GM12878 (cell line): Measurements from ENCODE around the gene LASP1. TPM values are rescaled to one million over a fixed set of nuclear protein-coding genes. Genes with fewer than 3 reads are reported as not detected.

ENCODE experiments used
- ATAC-seq: fragments of 200-7000 bp; cut with Tn5 transposase; 3 replicates; pipeline ENCODE4 v1.9.1; 2020; ENCODE audit warnings: mild to moderate bottlenecking, moderate library complexity
- BruUV-seq: library from RNA; stranded (reverse); fragments of 400-500 nt; replicated peaks from 2 replicates; lab custom pipeline; 2021; lab: Mats Ljungman, UMichigan
- CTCF ChIA-PET: fragments of 300-600 bp; sonication (Branson Sonifier 250); formaldehyde crosslinking; extraction: SDS; loops from one replicate; lab custom pipeline; 2021; ENCODE audit warnings: inconsistent platforms; lab: Yijun Ruan, JAX
- POLR2A ChIA-PET: fragments of 350-600 bp; formaldehyde crosslinking; extraction: SDS; loops from one replicate; lab custom pipeline; 2021; ENCODE audit warnings: inconsistent platforms; lab: Charles Lee
- RAD21 ChIA-PET: fragments of 300-600 bp; sonication (Branson Sonifier 250); formaldehyde crosslinking; loops from one replicate; lab custom pipeline; 2023; ENCODE audit warnings: antibody characterized with exemption; ENCODE audit not compliant: unreplicated experiment; lab: Charles Lee
- SMC1A ChIA-PET: fragments of 300-600 bp; sonication (Branson Sonifier 250); formaldehyde crosslinking; loops from one replicate; lab custom pipeline; 2023; ENCODE audit not compliant: unreplicated experiment, uncharacterized antibody; lab: Charles Lee
- DNase-seq: peaks from one replicate; pipeline ENCODE4 v3.0.0-alpha.2; 2011; ENCODE audit warnings: low read depth, low spot score
- FAIRE-seq: peaks from 3 replicates; lab custom pipeline; 2011; peaks lifted over from hg19 to GRCh38; lab: Jason Lieb, UNC
- H2AFZ ChIP-seq: 2 replicates; pipeline ENCODE4 v1.6.0; 2011; ENCODE audit warnings: low read depth, low read length, control low read depth; ENCODE audit not compliant: control insufficient read depth
- H3K27ac ChIP-seq: 2 replicates; pipeline ENCODE4 v1.5.1; 2011; ENCODE audit warnings: control low read depth; ENCODE audit not compliant: control insufficient read depth, insufficient read depth
- H3K27me3 ChIP-seq, 2 experiments: replicated peaks in 1 of 2; 2 replicates each; pipeline versions ENCODE4 v1.6.0 to v1.6.1; 2011; ENCODE audit warnings: low read length in 1 of 2; ENCODE audit not compliant: control insufficient read depth in 2 of 2, insufficient read depth in 2 of 2
- H3K36me3 ChIP-seq, 2 experiments: 2 replicates each; pipeline ENCODE4 v1.5.1; 2011; ENCODE audit warnings: low read length in 1 of 2; ENCODE audit not compliant: control insufficient read depth in 2 of 2, insufficient read depth in 2 of 2
- H3K4me1 ChIP-seq: 2 replicates; pipeline ENCODE4 v1.6.1; 2011; ENCODE audit warnings: mild to moderate bottlenecking, low read length, moderate library complexity, mixed read lengths; ENCODE audit not compliant: control insufficient read depth, insufficient read depth
- H3K4me2 ChIP-seq: 2 replicates; pipeline ENCODE4 v1.6.0; 2011; ENCODE audit warnings: control low read depth; ENCODE audit not compliant: control insufficient read depth, insufficient read depth
- H3K4me3 ChIP-seq: fragments of 200-600 bp; sonication (generic); 2 replicates; pipeline ENCODE4 v1.5.1; 2016
- H3K79me2 ChIP-seq: 2 replicates; pipeline ENCODE4 v1.6.0; 2011; ENCODE audit warnings: low read length; ENCODE audit not compliant: control insufficient read depth, insufficient read depth
- H3K9ac ChIP-seq: 2 replicates; pipeline ENCODE4 v1.8.0; 2011; ENCODE audit warnings: low read length, control low read depth, mixed read lengths; ENCODE audit not compliant: control insufficient read depth, insufficient read depth
- H3K9me3 ChIP-seq: replicated peaks from 3 replicates; pipeline ENCODE4 v1.5.1; 2011; ENCODE audit warnings: mild to moderate bottlenecking, low read length; ENCODE audit not compliant: control insufficient read depth, insufficient read depth
- H4K20me1 ChIP-seq: 2 replicates; pipeline ENCODE4 v1.6.0; 2011; ENCODE audit not compliant: control insufficient read depth, insufficient read depth
- BMI1 ChIP-seq: fragments of 450-650 bp; IDR thresholded peaks from 2 replicates; pipeline ENCODE4 v1.6.1; 2016; ENCODE audit warnings: mild to moderate bottlenecking, moderate library complexity, borderline replicate concordance
- IKZF1 ChIP-seq: fragments of 450-650 bp; conservative IDR thresholded peaks from 2 replicates; pipeline ENCODE4 v1.6.1; 2017; ENCODE audit warnings: antibody characterized with exemption, mild to moderate bottlenecking
- POLR2AphosphoS5 ChIP-seq: IDR thresholded peaks from 2 replicates; pipeline ENCODE4 v1.6.1; 2011; ENCODE audit warnings: mild to moderate bottlenecking, low read length, inconsistent platforms
- YBX1 ChIP-seq: fragments of 450-650 bp; IDR thresholded peaks from 2 replicates; pipeline ENCODE4 v1.6.1; 2016; ENCODE audit warnings: antibody characterized with exemption
- WGBS: methylation state at CpG from one replicate; pipeline ENCODE4 v1.1.6; 2016; ENCODE audit warnings: low lambda C conversion rate; ENCODE audit not compliant: insufficient replicate concordance, insufficient coverage; ENCODE audit errors: missing lambda C conversion rate; 5-methylcytosine and 5-hydroxymethylcytosine counted together
- in situ Hi-C: fragments of 300-500 bp; cut with MboI; formaldehyde crosslinking; loops from 9 replicates; pipeline ENCODE4 v1.14.3; 2018; ENCODE audit warnings: mixed read lengths
- intact Hi-C: fragments of 100-400 bp; cut with micrococcal nuclease; formaldehyde crosslinking; loops from one replicate; pipeline ENCODE4 v1.14.2; 2022; ENCODE audit not compliant: unreplicated experiment
- polyA plus RNA-seq, 11 experiments: library from polyadenylated mRNA; depleted of rRNA in 4 of 11; unstranded in 6 of 11; stranded (reverse) in 5 of 11; fragments of >200 nt; fragmentation: Nextera tagmentation in 4 of 11; fragmentation: Illumina TruSeq in 1 of 11; extraction: Ambion mirVana in 4 of 11; extraction: Trizol in 1 of 11; gene quantifications; 1 replicate in 1 of 11; 2 replicates in 10 of 11; pipeline versions ENCODE4 v1.2.1 to v1.2.3, GENCODE V29; 2011 to 2016; ENCODE audit warnings: inconsistent platforms in 2 of 11, missing spikeins in 2 of 11, low read depth in 1 of 11
- total RNA-seq, 4 experiments: library from RNA; depleted of rRNA in 3 of 4; stranded (reverse); fragments of >200 nt in 3 of 4; fragmentation: Illumina TruSeq in 1 of 4; extraction: Trizol in 1 of 4; gene quantifications; 2 replicates each; pipeline versions ENCODE4 v1.2.1 to v1.2.3, GENCODE V29; 2013 to 2021

LASP1 gene
- total and polyA plus RNA-seq, 10 of the 15 experiments (the other 5 are each of a cell fraction or from before 2014, with no cell fraction given) = 21.0 to 114 (median 59.3) TPM

- TF ChIP-seq POLR2AphosphoS5 (no peak), IKZF1 (no peak)
Measured at GRCh38 chr17:38885044-38885727, 15.3 kb downstream of the LASP1 start (continued).

DNA sequence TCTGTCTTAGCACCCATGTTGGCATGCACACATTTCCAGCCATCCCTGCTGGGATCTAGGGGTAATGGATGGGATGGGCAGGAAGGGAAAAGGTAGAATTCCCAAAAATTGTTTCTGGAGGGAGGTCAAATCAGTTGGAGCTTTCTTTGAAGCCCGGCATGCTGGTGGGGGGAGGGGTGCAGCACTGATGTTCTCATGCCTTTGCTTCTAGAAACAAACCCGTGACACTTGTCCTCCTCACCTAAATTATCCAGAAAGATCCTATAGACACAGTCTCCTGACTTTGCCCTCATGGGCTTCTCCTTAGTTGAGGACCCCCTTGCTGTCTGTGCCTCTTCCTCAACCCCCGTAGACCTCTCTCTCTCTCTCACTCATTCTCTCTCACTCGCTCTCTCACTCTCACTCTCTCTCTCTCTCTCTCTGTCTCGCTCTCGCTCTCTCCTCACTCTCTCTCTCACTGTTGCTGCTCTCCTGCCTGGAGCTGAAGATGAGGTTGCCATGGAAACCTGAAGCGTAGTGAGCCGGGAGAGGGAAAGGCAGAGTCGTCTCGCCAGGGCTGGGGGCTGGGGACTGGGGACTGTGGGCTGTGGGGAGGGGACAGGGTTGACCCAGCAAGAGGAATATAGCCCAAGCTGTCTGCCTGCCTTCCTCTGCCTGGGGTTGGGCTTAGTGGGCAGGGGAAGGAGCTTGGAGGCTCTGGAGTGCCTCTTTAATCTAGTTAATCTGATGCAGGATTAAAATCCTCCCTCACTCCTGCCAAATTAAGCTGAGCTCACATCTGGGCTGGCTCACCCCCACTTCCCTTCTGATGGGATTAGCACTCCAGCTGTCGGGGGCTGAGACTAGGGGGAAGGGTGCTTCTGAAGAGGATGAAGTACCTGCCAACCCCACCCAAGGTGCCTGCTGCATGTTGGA is 16.1 kb downstream of the LASP1 start:
- FAIRE-seq (no peak), ATAC-seq (no peak), DNase-seq (no peak)
- H3K36me3 ChIP-seq = peaks cover 32 to 38% of the 10 kb centered on the region in 2 experiments; a peak in 3 of 4 replicates
- TF ChIP-seq YBX1 (no peak), BMI1 (0 out of 2 replicates have a peak, but pooled peaks have one; percentile 19)
- H3K4me3 ChIP-seq = no peak overlapping the region
- POLR2A ChIA-PET = interaction anchor here (0.6 kb wide), 1 partner anchor 81 kb away, joined by 4 read pairs; no protein-coding TSS in a partner anchor
- no peak overlapping the region for H3K27ac ChIP-seq
- no TSS peak for BruUV-seq
- no peak overlapping the region for H3K9ac ChIP-seq
- CTCF ChIA-PET = interaction anchor here (0.9 to 2.1 kb wide), 2 partner anchors 11 to 14 kb away, joined by 3 to 12 read pairs; no protein-coding TSS in a partner anchor
- RAD21 ChIA-PET = interaction anchor here (1.4 kb wide), 1 partner anchor 13 kb away, joined by 3 read pairs; no protein-coding TSS in a partner anchor
- no peaks in the 10 kb centered on the region for H3K9me3 ChIP-seq
- no peaks in the 10 kb centered on the region for H3K27me3 ChIP-seq
- peaks cover 34% of the 10 kb centered on the region for H3K79me2 ChIP-seq
- H4K20me1 ChIP-seq = peaks cover 5% of the 10 kb centered on the region; the same call in 1 of the 2 replicates
- H3K4me1 ChIP-seq = peaks cover 26% of the 10 kb centered on the region
- no peak overlapping the region for H3K4me2 ChIP-seq
- in situ Hi-C loops = no loop called here
- 86% methylated on average over 11 of the region's 11 CpGs for WGBS
- H2AFZ ChIP-seq = no peak overlapping the region
- SMC1A ChIA-PET = interaction anchor here (0.8 to 1.6 kb wide), 4 partner anchors 9 to 88 kb away, joined by 3 to 7 read pairs (median 4); partner anchors contain the start of gene LASP1
- intact Hi-C loops = no loop called here
